Measurements from ENCODE around the gene FGF4. TPM values are rescaled to one million over a fixed set of nuclear protein-coding genes. Genes with fewer than 3 reads are reported as not detected.

FGF4 gene
- total RNA-seq, 1 experiment from 2014 or later = 5.9 TPM

DNA sequence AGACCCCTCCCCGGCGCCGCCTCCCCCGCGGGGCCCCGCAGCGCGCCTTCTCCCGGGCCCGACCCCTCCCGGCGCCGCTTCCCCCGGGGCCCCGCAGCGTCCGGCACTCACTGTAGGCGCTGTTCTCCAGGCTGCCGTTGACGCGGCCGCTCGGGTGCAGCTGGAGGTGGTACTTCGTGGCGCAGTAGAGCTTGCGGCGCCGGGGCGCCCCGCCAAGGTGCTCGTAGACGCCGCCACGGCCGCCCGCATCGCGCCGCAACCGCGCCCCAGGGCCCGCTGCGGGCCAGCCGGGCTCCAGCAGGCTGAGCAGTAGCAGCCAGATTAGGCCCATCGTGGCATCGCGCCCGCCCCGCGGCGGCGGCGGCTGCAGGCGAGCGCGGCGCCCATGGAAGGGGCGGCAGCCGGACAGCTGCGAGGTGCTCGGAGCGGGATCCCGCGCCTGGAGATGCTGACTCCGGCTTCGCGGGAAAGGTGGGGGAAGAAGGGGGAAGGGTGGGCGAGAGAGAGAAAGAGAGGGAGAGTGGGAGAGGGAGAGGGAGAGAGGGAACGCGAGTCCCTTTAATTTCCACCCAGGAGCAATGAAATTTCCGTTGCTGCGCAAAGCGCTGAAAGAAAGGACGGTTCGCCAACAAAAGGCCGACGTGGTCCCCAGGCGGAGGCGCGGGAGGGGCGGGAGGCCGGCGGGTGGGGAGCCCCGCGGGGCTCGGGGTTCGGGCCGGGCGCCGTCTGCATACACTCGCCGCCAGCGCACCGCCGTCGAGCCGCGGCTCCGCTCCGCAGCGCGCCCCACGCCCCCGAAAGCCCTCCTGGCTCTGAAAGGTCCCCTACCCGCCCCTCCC lies 43.7 kb upstream of the FGF4 start, which contains the start of gene FGF3:
FGF3 (minus strand) TSS at position 814 of the 839 bp plus-strand sequence; CDS start at position 331, 483 bp downstream.
- H3K27me3 Mint-ChIP-seq (ENCODE audit: low read depth) = peaks cover 95% of the 10 kb centered on the region
- TF ChIP-seq SP1 (CRISPR knock-in tag; conservative IDR thresholded peaks at IDR 0.05) (no peak), ZNF263 (CRISPR knock-in tag; IDR thresholded peaks at IDR 0.05; ENCODE audit: low read depth) (no peak), E2F1 (CRISPR knock-in tag; IDR thresholded peaks at IDR 0.05) (no peak), SOX15 (CRISPR knock-in tag; IDR thresholded peaks at IDR 0.05) (no peak), GABPB1 (CRISPR knock-in tag; IDR thresholded peaks at IDR 0.05) (no peak), RELA (CRISPR knock-in tag; IDR thresholded peaks at IDR 0.05; ENCODE audit: borderline replicate concordance) (no peak), ESRRA (CRISPR knock-in tag; IDR thresholded peaks at IDR 0.05; ENCODE audit: borderline replicate concordance) (no peak)
- TF ChIP-seq, protein P1, sequence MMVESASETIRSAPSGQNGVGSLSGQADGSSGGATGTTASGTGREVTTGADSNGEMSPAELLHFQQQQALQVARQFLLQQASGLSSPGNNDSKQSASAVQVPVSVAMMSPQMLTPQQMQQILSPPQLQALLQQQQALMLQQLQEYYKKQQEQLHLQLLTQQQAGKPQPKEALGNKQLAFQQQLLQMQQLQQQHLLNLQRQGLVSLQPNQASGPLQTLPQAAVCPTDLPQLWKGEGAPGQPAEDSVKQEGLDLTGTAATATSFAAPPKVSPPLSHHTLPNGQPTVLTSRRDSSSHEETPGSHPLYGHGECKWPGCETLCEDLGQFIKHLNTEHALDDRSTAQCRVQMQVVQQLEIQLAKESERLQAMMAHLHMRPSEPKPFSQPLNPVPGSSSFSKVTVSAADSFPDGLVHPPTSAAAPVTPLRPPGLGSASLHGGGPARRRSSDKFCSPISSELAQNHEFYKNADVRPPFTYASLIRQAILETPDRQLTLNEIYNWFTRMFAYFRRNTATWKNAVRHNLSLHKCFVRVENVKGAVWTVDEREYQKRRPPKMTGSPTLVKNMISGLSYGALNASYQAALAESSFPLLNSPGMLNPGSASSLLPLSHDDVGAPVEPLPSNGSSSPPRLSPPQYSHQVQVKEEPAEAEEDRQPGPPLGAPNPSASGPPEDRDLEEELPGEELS (CRISPR knock-in tag; IDR thresholded peaks at IDR 0.05) = no peak
- TF ChIP-seq, protein P2, sequence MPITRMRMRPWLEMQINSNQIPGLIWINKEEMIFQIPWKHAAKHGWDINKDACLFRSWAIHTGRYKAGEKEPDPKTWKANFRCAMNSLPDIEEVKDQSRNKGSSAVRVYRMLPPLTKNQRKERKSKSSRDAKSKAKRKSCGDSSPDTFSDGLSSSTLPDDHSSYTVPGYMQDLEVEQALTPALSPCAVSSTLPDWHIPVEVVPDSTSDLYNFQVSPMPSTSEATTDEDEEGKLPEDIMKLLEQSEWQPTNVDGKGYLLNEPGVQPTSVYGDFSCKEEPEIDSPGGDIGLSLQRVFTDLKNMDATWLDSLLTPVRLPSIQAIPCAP (CRISPR knock-in tag; IDR thresholded peaks at IDR 0.05) = no peak
- TF ChIP-seq, protein P3, sequence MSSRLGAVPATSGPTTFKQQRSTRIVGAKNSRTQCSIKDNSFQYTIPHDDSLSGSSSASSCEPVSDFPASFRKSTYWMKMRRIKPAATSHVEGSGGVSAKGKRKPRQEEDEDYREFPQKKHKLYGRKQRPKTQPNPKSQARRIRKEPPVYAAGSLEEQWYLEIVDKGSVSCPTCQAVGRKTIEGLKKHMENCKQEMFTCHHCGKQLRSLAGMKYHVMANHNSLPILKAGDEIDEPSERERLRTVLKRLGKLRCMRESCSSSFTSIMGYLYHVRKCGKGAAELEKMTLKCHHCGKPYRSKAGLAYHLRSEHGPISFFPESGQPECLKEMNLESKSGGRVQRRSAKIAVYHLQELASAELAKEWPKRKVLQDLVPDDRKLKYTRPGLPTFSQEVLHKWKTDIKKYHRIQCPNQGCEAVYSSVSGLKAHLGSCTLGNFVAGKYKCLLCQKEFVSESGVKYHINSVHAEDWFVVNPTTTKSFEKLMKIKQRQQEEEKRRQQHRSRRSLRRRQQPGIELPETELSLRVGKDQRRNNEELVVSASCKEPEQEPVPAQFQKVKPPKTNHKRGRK (CRISPR knock-in tag; IDR thresholded peaks at IDR 0.05; ENCODE audit: borderline replicate concordance) = no peak
- ChIA-PET CTCF (interaction anchor here (0.6 to 1.3 kb wide), 8 partner anchors 13 to 114 kb away, joined by 3 to 5 read pairs (median 4); no protein-coding TSS in a partner anchor), POLR2A (interaction anchor here (0.6 kb wide), 1 partner anchor 127 kb away, joined by 4 read pairs; no protein-coding TSS in a partner anchor)
- H3K4me3 Mint-ChIP-seq = peak within 1 kb of the TSS; percentile 42
- H3K9me3 Mint-ChIP-seq = no peaks in the 10 kb centered on the region
- DNase-seq (ENCODE audit: low spot score) (no peak), ATAC-seq (peak; percentile 7; the same call in 1 of the 2 replicates)
- peaks cover 7% of the 10 kb centered on the region; the same call in 1 of the 2 replicates for H3K4me1 Mint-ChIP-seq
- H3K27ac Mint-ChIP-seq = no peak within 1 kb of the TSS
- H3K36me3 Mint-ChIP-seq = no peaks in the 10 kb centered on the region

DNA sequence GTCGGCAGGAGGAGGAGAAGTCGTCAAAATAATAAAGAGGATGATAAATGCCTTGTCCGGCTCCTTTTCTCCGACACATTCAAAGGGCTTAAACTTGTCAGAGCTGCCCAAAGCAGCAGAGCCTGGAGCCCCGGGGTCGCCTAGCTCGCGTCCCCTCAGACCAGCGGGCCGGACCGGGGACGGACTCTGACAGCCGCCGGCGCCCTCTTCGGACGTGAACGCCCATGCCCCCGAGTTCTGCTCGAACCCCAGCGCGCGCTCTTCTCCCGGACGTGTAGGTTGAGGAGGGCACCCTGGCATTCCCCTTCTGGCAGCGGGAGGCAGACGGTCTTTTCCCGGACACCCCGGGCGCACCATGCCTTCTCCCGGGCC lies 43.1 kb upstream of the FGF4 start:
- Mint-ChIP-seq H3K4me3 (peak overlapping the region; percentile 42), H3K9me3 (no peaks in the 10 kb centered on the region), H3K4me1 (peaks cover 7% of the 10 kb centered on the region; the same call in 1 of the 2 replicates), H3K27me3 (ENCODE audit: low read depth) (peaks cover 95% of the 10 kb centered on the region), H3K27ac (no peak overlapping the region), H3K36me3 (no peaks in the 10 kb centered on the region)
- peak; percentile 9; the same call in 1 of the 2 replicates for ATAC-seq
- ChIA-PET CTCF (interaction anchor here (0.6 to 1.3 kb wide), 8 partner anchors 8 to 113 kb away, joined by 3 to 5 read pairs (median 4); no protein-coding TSS in a partner anchor), POLR2A (interaction anchor here (0.6 kb wide), 2 partner anchors 127 to 286 kb away, joined by 3 to 4 read pairs; no protein-coding TSS in a partner anchor)
- DNase-seq (ENCODE audit: low spot score) = peak; percentile 39
- TF ChIP-seq TCF7 (CRISPR knock-in tag; IDR thresholded peaks at IDR 0.05; ENCODE audit: low read depth) = no peak
- TF ChIP-seq, protein P4, sequence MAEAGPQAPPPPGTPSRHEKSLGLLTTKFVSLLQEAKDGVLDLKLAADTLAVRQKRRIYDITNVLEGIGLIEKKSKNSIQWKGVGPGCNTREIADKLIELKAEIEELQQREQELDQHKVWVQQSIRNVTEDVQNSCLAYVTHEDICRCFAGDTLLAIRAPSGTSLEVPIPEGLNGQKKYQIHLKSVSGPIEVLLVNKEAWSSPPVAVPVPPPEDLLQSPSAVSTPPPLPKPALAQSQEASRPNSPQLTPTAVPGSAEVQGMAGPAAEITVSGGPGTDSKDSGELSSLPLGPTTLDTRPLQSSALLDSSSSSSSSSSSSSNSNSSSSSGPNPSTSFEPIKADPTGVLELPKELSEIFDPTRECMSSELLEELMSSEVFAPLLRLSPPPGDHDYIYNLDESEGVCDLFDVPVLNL (CRISPR knock-in tag; IDR thresholded peaks at IDR 0.05; ENCODE audit: borderline replicate concordance, low read depth) = no peak
- no peak for TF ChIP-seq FOXP1 (CRISPR knock-in tag; IDR thresholded peaks at IDR 0.05; ENCODE audit: borderline replicate concordance)
- TF ChIP-seq JUN (CRISPR knock-in tag; IDR thresholded peaks at IDR 0.05) = no peak
- TF ChIP-seq, protein P5, sequence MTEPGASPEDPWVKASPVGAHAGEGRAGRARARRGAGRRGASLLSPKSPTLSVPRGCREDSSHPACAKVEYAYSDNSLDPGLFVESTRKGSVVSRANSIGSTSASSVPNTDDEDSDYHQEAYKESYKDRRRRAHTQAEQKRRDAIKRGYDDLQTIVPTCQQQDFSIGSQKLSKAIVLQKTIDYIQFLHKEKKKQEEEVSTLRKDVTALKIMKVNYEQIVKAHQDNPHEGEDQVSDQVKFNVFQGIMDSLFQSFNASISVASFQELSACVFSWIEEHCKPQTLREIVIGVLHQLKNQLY (CRISPR knock-in tag; IDR thresholded peaks at IDR 0.05) = no peak
- no peak for TF ChIP-seq ARID4B (CRISPR knock-in tag; IDR thresholded peaks at IDR 0.05; ENCODE audit: borderline replicate concordance)
- no peak for TF ChIP-seq E2F1 (CRISPR knock-in tag; IDR thresholded peaks at IDR 0.05)
- TF ChIP-seq, protein P2 (CRISPR knock-in tag; IDR thresholded peaks at IDR 0.05) = no peak
- no peak for TF ChIP-seq MYBL2 (CRISPR knock-in tag; IDR thresholded peaks at IDR 0.05)
